ENCODE data around the gene HS3ST3A1. TPM values are rescaled to one million over a fixed set of nuclear protein-coding genes. Genes with fewer than 3 reads are reported as not detected.

The HS3ST3A1 gene
- total RNA-seq, 1 experiment from 2014 or later = not detected

GRCh38 chr17:13650096-13650675 is 48.5 kb upstream of the HS3ST3A1 start (continued):
- no peak for TF ChIP-seq REST (IDR thresholded peaks at IDR 0.05; ENCODE audit: low read depth)
- TF ChIP-seq TCF7L2 (IDR thresholded peaks at IDR 0.05; ENCODE audit: borderline replicate concordance, extremely low read depth, insufficient read depth, insufficient read length) = no peak
- TF ChIP-seq SRF (IDR thresholded peaks at IDR 0.05; ENCODE audit: low read depth) = no peak

DNA sequence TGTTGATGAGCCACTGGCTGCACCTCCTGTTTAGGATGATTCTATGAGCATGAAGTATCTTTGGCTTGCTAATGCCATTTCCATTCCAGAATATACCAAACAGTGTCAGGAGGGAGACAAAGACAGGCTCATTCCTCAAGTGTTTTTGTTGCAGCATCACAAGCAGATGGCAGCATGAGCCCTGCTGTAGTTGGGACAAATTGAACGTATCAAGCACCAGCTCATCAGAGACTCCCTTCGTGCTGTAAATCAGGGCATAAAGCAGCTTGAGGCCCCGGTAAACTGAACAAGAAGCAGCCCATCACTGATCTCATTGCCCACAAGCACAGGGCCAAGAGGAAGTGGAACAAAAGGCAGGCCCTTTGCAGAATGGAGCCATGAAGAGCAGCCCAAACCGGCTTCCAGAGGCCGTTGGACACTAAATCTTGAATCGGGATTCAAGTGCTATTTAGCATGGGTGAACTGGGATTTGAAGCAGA is 45.9 kb upstream of the HS3ST3A1 start:
- H3K9me3 ChIP-seq (ENCODE audit: control insufficient read depth in 1 of 2, insufficient read depth in 1 of 2, low read depth in 1 of 2, low read length in 2 of 2) = no peaks in the 10 kb centered on the region
- H3K36me3 ChIP-seq (ENCODE audit: control insufficient read depth in 1 of 2, insufficient read depth in 2 of 2, low read length in 2 of 2) = no peaks in the 10 kb centered on the region
- no peaks in the 10 kb centered on the region; the same call in 1 of the 2 replicates for H3K27me3 ChIP-seq (ENCODE audit: insufficient read depth, low read length)
- intact Hi-C loops (cut with micrococcal nuclease) = no loop called here
- no peaks in the 10 kb centered on the region for H3K9me2 ChIP-seq (ENCODE audit: insufficient read depth)
- ChIA-PET POLR2A (no interaction called here), CTCF (no interaction called here), RAD21 (ENCODE audit: low non-redundant PET in 1 of 2, low total read pairs in 2 of 2, uncharacterized antibody in 2 of 2, unreplicated experiment in 2 of 2) (no interaction called here)
- H4K20me1 ChIP-seq (ENCODE audit: insufficient read depth) = no peaks in the 10 kb centered on the region
- TF ChIP-seq EGR1 (IDR thresholded peaks at IDR 0.05; ENCODE audit: low read depth) (no peak), RAD21 (IDR thresholded peaks at IDR 0.05; ENCODE audit: low read depth) (no peak), FOSL1 (IDR thresholded peaks at IDR 0.05; ENCODE audit: low read depth) (no peak), ZFX (IDR thresholded peaks at IDR 0.05) (no peak), EZH2 (IDR thresholded peaks at IDR 0.05) (no peak), SRF (IDR thresholded peaks at IDR 0.05; ENCODE audit: low read depth) (no peak), MAX (IDR thresholded peaks at IDR 0.05) (no peak), CBX3 (IDR thresholded peaks at IDR 0.05; ENCODE audit: low read depth) (no peak), CEBPB (IDR thresholded peaks at IDR 0.05; ENCODE audit: low read depth) (no peak), EZH2phosphoT487 (IDR thresholded peaks at IDR 0.05; ENCODE audit: borderline replicate concordance) (no peak)
- TF ChIP-seq, protein P1, sequence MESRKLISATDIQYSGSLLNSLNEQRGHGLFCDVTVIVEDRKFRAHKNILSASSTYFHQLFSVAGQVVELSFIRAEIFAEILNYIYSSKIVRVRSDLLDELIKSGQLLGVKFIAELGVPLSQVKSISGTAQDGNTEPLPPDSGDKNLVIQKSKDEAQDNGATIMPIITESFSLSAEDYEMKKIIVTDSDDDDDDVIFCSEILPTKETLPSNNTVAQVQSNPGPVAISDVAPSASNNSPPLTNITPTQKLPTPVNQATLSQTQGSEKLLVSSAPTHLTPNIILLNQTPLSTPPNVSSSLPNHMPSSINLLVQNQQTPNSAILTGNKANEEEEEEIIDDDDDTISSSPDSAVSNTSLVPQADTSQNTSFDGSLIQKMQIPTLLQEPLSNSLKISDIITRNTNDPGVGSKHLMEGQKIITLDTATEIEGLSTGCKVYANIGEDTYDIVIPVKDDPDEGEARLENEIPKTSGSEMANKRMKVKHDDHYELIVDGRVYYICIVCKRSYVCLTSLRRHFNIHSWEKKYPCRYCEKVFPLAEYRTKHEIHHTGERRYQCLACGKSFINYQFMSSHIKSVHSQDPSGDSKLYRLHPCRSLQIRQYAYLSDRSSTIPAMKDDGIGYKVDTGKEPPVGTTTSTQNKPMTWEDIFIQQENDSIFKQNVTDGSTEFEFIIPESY (IDR thresholded peaks at IDR 0.05; ENCODE audit: extremely low read depth, insufficient replicate concordance, low read length) = no peak
- DNase-seq (ENCODE audit: low read depth, low spot score) = no peak
- ATAC-seq = no peak
- H3K4me2 ChIP-seq (ENCODE audit: low read length) = no peak overlapping the region
- H2AFZ ChIP-seq (ENCODE audit: low read depth, low read length, poor library complexity, severe bottlenecking) = no peak overlapping the region
- no peaks in the 10 kb centered on the region for H3K79me2 ChIP-seq (ENCODE audit: insufficient read depth, low read length)
- no peaks in the 10 kb centered on the region for H3K4me1 ChIP-seq (ENCODE audit: control insufficient read depth in 1 of 2, insufficient read depth in 2 of 2, low read length in 2 of 2)
- H3K9ac ChIP-seq (ENCODE audit: low read length) = no peak overlapping the region
- no peak overlapping the region for H3K27ac ChIP-seq (ENCODE audit: low read depth, low read length)
- BruUV-seq (replicated peaks) = no TSS peak
- H3K4me3 ChIP-seq (replicated peaks in 1 of 2; ENCODE audit: low read depth in 1 of 2, low read length in 2 of 2) = no peak overlapping the region
